Measurements from ENCODE around the gene TUB.

The TUB gene

DNA sequence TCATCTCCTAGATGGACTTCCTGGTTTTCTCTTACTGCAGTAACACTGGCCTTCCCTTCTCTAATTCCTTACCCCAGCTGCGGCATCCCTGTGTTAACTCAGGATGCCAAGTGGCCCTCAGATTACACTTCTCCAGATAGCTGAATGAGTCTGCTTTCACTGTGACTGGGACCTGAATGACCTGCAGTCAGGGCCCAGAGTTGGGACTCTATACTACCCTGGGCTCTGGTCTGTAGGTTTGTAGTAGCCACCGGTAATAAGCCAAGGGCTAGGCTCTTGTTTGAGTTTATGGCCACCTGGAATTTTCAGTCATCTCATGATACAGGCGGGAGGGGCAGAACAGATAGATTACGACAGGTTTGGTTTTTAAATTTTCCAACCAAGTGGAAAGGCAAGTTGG is 24.1 kb downstream of the TUB start:
- no peak for DNase-seq (ENCODE audit: low read depth in 1 of 2, low spot score in 1 of 2)

- DNase-seq (ENCODE audit: low read depth in 1 of 2, low spot score in 1 of 2), result no peak
Measured at GRCh38 chr11:8105666-8106065, 24.7 kb downstream of the TUB start.

- no peak for DNase-seq (ENCODE audit: low read depth in 1 of 2, low spot score in 1 of 2)
Measured at GRCh38 chr11:8106679-8107078, 25.7 kb downstream of the TUB start.

GRCh38 chr11:8107642-8108041 is 26.6 kb downstream of the TUB start:
- no peak for DNase-seq (ENCODE audit: low read depth in 1 of 2, low spot score in 1 of 2)

- DNase-seq (ENCODE audit: low read depth in 1 of 2, low spot score in 1 of 2), result no peak
Measured at GRCh38 chr11:8108421-8108820, 27.4 kb downstream of the TUB start.

DNA sequence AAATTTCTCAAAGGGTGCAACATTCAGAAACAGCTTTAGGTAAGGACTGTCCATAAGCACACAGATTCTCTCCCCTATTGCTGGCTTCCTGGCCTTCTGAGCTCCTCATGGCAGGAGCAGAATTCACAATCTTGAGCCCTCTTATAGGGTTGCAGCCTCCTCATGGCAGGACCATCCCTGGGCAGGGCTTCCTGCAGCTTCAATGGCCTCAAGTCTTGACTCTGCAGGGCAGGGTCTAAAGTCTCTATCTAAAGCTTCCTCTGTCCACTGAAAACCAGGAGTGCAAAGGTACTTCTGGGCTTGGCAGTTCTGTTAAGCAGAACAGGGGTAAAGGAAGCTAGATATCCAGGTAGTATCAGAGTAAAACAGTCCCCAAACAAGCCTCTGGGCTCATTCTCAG is 28.7 kb downstream of the TUB start:
- no peak for DNase-seq (ENCODE audit: low read depth in 1 of 2, low spot score in 1 of 2)

GRCh38 chr11:8110396-8110795 is 29.4 kb downstream of the TUB start:
- DNase-seq (ENCODE audit: low read depth in 1 of 2, low spot score in 1 of 2), result no peak

DNA sequence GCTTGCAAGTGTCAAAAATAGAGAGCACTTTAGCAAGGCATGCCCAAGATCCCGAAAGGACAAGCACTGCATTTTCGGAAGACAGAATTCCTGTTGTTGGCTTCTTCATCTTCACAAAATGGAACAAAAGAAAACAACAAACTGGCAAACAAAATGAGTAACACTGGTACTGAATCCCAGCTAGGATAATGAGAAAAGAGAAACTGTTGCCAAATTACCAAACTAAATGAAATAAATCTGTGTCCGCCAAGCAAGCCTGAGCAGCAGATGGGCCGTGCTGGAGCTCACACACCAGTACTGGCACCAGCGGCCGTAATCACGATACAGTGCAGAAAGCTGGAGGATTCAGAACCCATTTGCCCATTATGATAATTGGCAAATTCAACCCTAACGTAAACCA is 30.6 kb downstream of the TUB start:
- no peak for DNase-seq (ENCODE audit: low read depth in 1 of 2, low spot score in 1 of 2)

DNA sequence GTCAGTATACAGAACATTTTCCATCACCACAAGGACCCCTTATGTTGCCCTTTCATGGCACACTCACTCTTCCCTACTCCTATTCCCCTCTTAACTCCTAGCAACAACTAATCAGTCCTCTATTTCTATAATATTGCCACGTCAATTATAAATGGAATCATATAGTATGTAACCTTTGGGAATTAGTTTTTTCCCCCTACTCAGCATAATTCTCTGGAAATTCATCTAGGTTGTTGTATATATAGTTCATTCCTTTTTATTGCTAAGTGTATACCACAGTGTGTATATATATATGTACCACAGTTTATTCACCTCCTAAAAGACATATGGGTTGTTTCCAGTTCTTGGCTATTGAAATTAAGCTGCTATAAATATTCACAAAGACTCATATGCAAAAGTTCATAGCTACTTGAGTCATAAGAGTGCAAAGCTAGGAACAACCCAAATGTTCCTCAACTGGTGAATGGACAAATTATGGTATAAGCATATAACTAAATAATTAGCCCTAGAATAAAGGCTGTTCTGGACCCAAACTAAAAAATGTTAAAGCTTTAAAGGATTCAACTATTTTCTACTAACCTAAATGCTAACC is 41.3 kb downstream of the TUB start:
- no peak for DNase-seq (ENCODE audit: low read depth in 1 of 2, low spot score in 1 of 2)

DNA sequence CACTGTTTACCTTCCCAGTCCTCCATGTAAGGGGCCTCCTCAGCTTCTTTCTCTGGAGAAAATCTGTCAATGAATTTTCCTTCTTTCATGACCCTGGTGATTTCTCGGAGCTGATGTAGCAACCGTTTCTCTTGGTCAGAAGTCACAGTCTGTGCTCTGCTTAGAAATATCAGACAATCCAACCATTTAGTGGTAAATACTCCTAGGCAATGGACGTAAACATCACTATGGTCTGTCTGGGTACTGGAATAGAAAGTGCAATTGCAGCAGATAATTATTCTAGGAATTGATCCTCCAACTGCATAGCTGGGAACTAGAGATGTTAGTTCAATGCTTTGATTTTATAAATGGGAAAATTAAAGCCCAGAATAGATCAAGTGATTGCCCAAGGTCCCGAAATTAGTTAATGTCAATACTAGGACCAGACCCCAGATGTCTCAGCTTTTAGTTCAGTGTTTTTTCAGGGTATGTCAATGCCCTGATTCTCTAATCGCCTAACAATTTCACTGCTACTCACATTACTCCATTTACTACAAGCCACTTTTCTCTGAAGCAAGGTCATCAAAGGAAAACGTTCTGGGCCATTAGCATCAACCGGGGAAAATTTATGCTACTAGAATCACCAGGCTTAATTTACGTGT is 45.8 kb downstream of the TUB start:
- DNase-seq (ENCODE audit: low read depth in 1 of 2, low spot score in 1 of 2), result no peak

- no peak for DNase-seq (ENCODE audit: low read depth in 1 of 2, low spot score in 1 of 2)
Measured at GRCh38 chr11:8127447-8127846, 46.4 kb downstream of the TUB start.

- no peak for DNase-seq (ENCODE audit: low read depth in 1 of 2, low spot score in 1 of 2)
Measured at GRCh38 chr11:8138526-8138925, 57.5 kb downstream of the TUB start.

- no peak for DNase-seq (ENCODE audit: low read depth in 1 of 2, low spot score in 1 of 2)
Measured at GRCh38 chr11:8149726-8150125, 68.7 kb downstream of the TUB start.

All from stimulated activated CD4-positive, alpha-beta T cell treated with anti-CD3 and anti-CD28 coated beads, Interleukin-15, amount 100 ng/mL, for 1 hour (primary cell).